ENCODE data around the gene CNDP1.

GRCh38 chr18:74499633-74500032 is 34.7 kb upstream of the CNDP1 start:
- TF ChIP-seq TEAD4 (IDR thresholded peaks at IDR 0.05) = 0 out of 2 replicates have a peak, but pooled peaks have one; percentile 5
- no peak for TF ChIP-seq EP300 (IDR thresholded peaks at IDR 0.05; ENCODE audit: borderline replicate concordance)
- no peak for TF ChIP-seq CEBPB (IDR thresholded peaks at IDR 0.05)
- TF ChIP-seq TAF1 (IDR thresholded peaks at IDR 0.05; ENCODE audit: low read depth) = no peak
- TF ChIP-seq RAD21 (IDR thresholded peaks at IDR 0.05; ENCODE audit: low read depth) = no peak
- 0 out of 2 replicates have a peak, but pooled peaks have one; percentile 38 for TF ChIP-seq NFIC (IDR thresholded peaks at IDR 0.05)
- TF ChIP-seq TCF12 (IDR thresholded peaks at IDR 0.05; ENCODE audit: low read depth) = no peak
- TF ChIP-seq, protein P1, sequence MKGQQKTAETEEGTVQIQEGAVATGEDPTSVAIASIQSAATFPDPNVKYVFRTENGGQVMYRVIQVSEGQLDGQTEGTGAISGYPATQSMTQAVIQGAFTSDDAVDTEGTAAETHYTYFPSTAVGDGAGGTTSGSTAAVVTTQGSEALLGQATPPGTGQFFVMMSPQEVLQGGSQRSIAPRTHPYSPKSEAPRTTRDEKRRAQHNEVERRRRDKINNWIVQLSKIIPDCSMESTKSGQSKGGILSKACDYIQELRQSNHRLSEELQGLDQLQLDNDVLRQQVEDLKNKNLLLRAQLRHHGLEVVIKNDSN (IDR thresholded peaks at IDR 0.05) = peak; percentile 82
- TF ChIP-seq, protein P2, sequence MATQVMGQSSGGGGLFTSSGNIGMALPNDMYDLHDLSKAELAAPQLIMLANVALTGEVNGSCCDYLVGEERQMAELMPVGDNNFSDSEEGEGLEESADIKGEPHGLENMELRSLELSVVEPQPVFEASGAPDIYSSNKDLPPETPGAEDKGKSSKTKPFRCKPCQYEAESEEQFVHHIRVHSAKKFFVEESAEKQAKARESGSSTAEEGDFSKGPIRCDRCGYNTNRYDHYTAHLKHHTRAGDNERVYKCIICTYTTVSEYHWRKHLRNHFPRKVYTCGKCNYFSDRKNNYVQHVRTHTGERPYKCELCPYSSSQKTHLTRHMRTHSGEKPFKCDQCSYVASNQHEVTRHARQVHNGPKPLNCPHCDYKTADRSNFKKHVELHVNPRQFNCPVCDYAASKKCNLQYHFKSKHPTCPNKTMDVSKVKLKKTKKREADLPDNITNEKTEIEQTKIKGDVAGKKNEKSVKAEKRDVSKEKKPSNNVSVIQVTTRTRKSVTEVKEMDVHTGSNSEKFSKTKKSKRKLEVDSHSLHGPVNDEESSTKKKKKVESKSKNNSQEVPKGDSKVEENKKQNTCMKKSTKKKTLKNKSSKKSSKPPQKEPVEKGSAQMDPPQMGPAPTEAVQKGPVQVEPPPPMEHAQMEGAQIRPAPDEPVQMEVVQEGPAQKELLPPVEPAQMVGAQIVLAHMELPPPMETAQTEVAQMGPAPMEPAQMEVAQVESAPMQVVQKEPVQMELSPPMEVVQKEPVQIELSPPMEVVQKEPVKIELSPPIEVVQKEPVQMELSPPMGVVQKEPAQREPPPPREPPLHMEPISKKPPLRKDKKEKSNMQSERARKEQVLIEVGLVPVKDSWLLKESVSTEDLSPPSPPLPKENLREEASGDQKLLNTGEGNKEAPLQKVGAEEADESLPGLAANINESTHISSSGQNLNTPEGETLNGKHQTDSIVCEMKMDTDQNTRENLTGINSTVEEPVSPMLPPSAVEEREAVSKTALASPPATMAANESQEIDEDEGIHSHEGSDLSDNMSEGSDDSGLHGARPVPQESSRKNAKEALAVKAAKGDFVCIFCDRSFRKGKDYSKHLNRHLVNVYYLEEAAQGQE (IDR thresholded peaks at IDR 0.05; ENCODE audit: low read depth) = no peak
- no peak for TF ChIP-seq YY1 (IDR thresholded peaks at IDR 0.05; ENCODE audit: low read depth)
- TF ChIP-seq, protein P3, sequence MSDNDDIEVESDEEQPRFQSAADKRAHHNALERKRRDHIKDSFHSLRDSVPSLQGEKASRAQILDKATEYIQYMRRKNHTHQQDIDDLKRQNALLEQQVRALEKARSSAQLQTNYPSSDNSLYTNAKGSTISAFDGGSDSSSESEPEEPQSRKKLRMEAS (IDR thresholded peaks at IDR 0.05) = peak; percentile 93
- no peak for TF ChIP-seq CREB1 (IDR thresholded peaks at IDR 0.05; ENCODE audit: low read depth)
- TF ChIP-seq FOXM1 (IDR thresholded peaks at IDR 0.05; ENCODE audit: borderline replicate concordance, low read depth) = no peak
- no peak for TF ChIP-seq EGR1 (IDR thresholded peaks at IDR 0.05)

Data from Ishikawa (cell line).